DOHH2 (cell line): ENCODE results near the gene C4orf50.

Experiments
- EZH2phosphoT487 ChIP-seq: fragments of 200-600 bp; sonication (generic); IDR thresholded peaks from 2 replicates; pipeline ENCODE4 v1.6.1; 2017; ENCODE audit warnings: borderline replicate concordance, mild to moderate bottlenecking, antibody characterized with exemption, low read length, moderate library complexity, mixed read lengths
- TF ChIP-seq, protein P1 (sequence below): fragments of 200-600 bp; sonication (generic); IDR thresholded peaks from one replicate; pipeline ENCODE4 v1.5.1; 2014; ENCODE audit warnings: antibody characterized with exemption, mild to moderate bottlenecking, low read depth, low read length; ENCODE audit not compliant: poor library complexity, severe bottlenecking

DNA sequence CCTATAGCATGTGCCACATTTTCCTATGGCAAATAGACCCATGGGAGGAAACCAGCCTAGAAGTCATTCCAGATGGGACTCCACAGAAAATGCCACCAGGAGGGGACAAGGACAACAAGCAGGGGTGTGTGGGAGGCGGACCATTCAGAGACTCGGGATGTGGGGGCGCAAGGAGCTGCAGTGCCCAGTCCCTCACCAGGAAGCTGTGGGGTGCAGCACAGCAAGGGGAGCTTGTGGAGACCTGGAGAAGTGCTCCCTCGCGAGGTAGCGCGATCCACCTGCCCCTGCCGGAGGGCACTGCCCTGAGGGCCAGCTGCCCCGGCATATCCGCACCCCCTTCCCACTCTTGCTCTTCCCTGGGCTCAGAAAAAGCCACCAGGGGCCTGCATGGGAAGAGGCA, 45.5 kb upstream of the C4orf50 start:
- TF ChIP-seq, protein P1, sequence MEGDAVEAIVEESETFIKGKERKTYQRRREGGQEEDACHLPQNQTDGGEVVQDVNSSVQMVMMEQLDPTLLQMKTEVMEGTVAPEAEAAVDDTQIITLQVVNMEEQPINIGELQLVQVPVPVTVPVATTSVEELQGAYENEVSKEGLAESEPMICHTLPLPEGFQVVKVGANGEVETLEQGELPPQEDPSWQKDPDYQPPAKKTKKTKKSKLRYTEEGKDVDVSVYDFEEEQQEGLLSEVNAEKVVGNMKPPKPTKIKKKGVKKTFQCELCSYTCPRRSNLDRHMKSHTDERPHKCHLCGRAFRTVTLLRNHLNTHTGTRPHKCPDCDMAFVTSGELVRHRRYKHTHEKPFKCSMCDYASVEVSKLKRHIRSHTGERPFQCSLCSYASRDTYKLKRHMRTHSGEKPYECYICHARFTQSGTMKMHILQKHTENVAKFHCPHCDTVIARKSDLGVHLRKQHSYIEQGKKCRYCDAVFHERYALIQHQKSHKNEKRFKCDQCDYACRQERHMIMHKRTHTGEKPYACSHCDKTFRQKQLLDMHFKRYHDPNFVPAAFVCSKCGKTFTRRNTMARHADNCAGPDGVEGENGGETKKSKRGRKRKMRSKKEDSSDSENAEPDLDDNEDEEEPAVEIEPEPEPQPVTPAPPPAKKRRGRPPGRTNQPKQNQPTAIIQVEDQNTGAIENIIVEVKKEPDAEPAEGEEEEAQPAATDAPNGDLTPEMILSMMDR: no peak
- TF ChIP-seq EZH2phosphoT487: no peak
